Effector memory CD4-positive, alpha-beta T cell (primary cell): ENCODE data around the gene RUSC1.
A peak's percentile ranks its signal among the peaks of the same experiment; 100 is the strongest.

ENCODE experiments used
- DNase-seq, 3 donors: peaks; one replicate each; pipeline ENCODE4 v3.0.0-alpha.2; 2020
- H3K27ac ChIP-seq: 2 replicates; pipeline ENCODE4 v1.7.0; 2013; ENCODE audit warnings: mild to moderate bottlenecking, low read length, moderate library complexity; ENCODE audit not compliant: insufficient read depth, poor library complexity, severe bottlenecking
- H3K27me3 ChIP-seq: replicated peaks from 2 replicates; pipeline ENCODE4 v1.7.0; 2013; ENCODE audit warnings: mild to moderate bottlenecking, low read length; ENCODE audit not compliant: insufficient read depth, control insufficient read depth, poor library complexity, severe bottlenecking
- H3K36me3 ChIP-seq: 2 replicates; pipeline ENCODE4 v1.7.0; 2013; ENCODE audit warnings: mild to moderate bottlenecking, low read length, moderate library complexity; ENCODE audit not compliant: control insufficient read depth, insufficient read depth
- H3K4me1 ChIP-seq: 2 replicates; pipeline ENCODE4 v1.7.0; 2013; ENCODE audit warnings: low read length, mild to moderate bottlenecking; ENCODE audit not compliant: control insufficient read depth, insufficient read depth, poor library complexity, severe bottlenecking
- H3K4me3 ChIP-seq: 2 replicates; pipeline ENCODE4 v1.7.0; 2013; ENCODE audit warnings: low read length, low read depth, mild to moderate bottlenecking; ENCODE audit not compliant: insufficient read depth, poor library complexity, severe bottlenecking
- H3K9me3 ChIP-seq: 2 replicates; pipeline ENCODE4 v1.7.0; 2013; ENCODE audit warnings: mild to moderate bottlenecking, low read length, moderate library complexity; ENCODE audit not compliant: control insufficient read depth

The RUSC1 gene

DNA sequence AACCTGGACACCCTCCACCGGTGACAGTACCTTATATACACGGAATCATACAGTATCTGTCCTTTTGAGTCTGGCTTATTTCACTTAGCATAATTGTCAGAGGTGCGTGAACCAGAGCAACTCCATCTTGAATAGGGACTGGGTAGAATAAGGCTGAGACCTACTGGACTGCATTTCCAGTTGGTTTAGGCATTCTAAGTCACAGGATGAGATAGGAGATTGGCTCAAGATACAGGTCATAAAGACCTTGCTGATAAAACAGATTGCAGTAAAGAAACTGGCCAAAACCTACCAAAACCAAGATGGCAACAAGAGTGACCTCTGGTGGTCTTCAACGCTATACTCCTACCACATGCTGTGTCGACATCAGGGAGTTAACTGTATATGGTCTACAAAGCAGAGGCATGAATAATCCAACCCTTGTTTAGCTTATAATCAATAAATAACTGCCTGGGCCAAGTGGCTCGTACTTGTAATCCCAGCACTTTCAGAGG, 13.4 kb upstream of the RUSC1 start:
- H3K27ac ChIP-seq = no peak overlapping the region

DNA sequence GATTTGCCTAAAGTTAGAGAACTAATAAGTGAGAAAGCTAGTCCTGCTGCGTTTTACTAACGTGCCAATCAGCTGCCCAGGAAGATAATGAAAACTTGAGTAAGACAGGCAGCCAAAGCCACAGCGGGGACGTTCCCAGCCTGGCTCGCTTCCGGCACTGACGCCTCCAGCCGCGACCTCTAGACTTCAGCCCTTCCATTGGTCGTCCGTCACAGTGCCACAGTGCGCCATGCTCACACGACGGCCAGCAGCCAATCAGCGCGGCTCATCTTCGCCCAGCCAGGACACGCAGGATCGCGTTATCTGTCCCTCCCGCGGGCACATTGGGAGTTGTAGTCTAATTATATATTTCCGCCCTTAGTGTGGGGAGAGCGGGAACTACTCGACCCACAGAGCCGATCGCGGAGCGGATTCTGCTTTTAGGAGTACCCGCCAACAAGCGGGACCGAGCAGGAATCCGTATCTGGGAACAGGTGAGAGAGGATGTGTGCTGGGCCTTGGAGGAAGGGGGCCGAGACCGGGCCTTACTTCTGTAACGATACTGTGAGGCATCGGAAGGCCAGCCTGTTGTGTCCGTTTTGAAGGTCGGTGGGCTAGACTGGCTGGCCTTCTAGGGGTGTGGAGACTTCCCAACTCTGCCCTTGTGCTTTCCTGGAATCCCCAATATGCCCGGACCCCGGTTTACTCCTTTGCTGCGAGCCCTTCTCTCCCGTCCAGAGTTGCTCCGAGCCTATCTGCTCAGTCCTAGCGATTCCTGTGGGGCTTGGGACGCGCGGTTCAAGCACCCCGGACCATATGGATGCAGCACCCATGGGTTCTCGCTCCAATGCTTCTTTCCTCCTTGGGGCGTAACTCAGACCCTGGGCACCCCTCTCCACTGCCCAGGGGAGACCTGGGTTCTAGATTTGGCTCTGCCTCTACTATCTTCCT, 11.9 kb upstream of the RUSC1 start, which contains the start of gene FDPS:
Gene FDPS, plus strand, starts transcription at position 374 of the 930 bp plus-strand sequence. CDS start 924 bp downstream, outside the sequence.
- no peaks in the 10 kb centered on the region for H3K36me3 ChIP-seq
- H3K9me3 ChIP-seq = no peaks in the 10 kb centered on the region
- H3K27ac ChIP-seq = peak within 1 kb of the TSS; percentile 90
- peak within 1 kb of the TSS; percentile 55 for H3K4me3 ChIP-seq
- peak; percentile 95 to 98 (median 97) for DNase-seq
- no peaks in the 10 kb centered on the region for H3K27me3 ChIP-seq
- H3K4me1 ChIP-seq = peaks cover 10% of the 10 kb centered on the region

More for the DNA sequence above, 13.4 kb upstream of the RUSC1 start:
- Histone ChIP-seq H3K27me3 (no peaks in the 10 kb centered on the region), H3K36me3 (no peaks in the 10 kb centered on the region), H3K4me1 (peaks cover 10% of the 10 kb centered on the region), H3K4me3 (no peak overlapping the region), H3K9me3 (no peaks in the 10 kb centered on the region)
- no peak for DNase-seq

DNA sequence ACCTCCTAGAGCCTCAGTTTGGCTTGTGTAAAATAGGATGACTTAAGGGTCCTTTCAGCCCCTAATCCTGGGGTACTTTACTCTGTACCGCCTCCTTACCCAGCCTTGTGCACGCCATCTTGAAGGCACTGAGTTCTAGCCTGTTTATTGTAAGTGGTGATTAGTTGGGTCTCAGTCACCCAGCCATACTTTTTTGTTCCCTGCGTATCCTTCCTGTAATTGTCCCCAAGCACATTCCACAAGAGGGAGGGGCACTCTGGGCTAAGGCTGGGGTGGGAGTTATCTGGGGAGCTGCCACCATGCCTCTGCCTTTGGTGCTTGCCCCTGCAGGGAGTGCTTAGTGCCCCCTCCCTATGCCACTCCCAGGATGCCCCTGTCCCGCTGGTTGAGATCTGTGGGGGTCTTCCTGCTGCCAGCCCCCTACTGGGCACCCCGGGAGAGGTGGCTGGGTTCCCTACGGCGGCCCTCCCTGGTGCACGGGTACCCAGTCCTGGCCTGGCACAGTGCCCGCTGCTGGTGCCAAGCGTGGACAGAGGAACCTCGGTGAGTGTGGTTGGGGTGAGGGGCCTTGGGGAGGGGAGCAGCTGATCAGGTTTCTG, 11.2 kb upstream of the RUSC1 start:
- Histone ChIP-seq H3K27ac (peak overlapping the region; percentile 74), H3K4me1 (peaks cover 10% of the 10 kb centered on the region), H3K27me3 (no peaks in the 10 kb centered on the region), H3K36me3 (no peaks in the 10 kb centered on the region), H3K4me3 (peak overlapping the region; percentile 55), H3K9me3 (no peaks in the 10 kb centered on the region)
- DNase-seq = no peak

DNA sequence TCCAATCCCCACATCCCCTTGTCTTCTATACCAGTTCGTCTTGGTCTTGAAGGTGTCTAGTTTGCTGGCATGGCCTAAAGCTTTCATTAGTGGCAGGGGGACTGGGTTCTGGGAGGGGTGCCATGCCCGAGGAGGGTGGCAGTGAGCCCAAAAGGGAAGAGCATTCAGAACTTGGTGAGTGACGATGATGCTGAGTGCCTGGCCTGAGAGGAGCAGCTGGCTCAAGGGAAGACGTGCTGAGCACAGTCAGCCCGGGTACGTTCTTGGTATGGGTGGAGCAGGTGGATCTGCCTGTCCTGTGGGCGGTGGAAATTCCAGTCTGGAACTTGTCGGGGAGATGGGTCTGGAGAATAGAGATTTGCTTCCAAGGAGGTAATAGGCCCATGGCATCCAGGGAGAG, 7.4 kb upstream of the RUSC1 start:
- Histone ChIP-seq H3K4me1 (peaks cover 10% of the 10 kb centered on the region), H3K36me3 (peaks cover 8% of the 10 kb centered on the region), H3K9me3 (no peaks in the 10 kb centered on the region), H3K27me3 (no peaks in the 10 kb centered on the region), H3K27ac (no peak overlapping the region), H3K4me3 (no peak overlapping the region)
- no peak for DNase-seq

DNA sequence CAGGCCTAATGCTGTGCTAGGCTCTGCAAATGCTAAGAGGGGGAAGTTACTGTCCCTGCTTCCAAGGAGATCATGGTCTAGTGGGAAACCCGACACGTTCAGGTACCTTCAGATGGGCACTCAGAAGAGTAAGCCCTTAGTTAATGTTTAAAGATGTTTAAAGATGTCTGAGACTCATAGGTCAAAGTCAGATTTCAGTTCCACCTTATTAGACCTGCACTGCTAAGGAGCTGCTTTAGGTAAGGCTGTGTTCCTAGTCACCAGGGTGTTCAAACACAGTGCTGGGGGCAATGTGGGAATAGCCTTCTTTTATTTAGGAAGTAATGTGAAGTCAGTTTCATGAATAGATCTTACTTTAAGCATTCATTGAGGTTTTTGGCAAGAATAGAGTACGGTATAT, 3.8 kb upstream of the RUSC1 start:
- H3K4me3 ChIP-seq = no peak overlapping the region
- peaks cover 11% of the 10 kb centered on the region for H3K36me3 ChIP-seq
- no peak for DNase-seq
- no peaks in the 10 kb centered on the region for H3K27me3 ChIP-seq
- no peaks in the 10 kb centered on the region for H3K9me3 ChIP-seq
- no peak overlapping the region for H3K27ac ChIP-seq
- peaks cover 10% of the 10 kb centered on the region for H3K4me1 ChIP-seq

DNA sequence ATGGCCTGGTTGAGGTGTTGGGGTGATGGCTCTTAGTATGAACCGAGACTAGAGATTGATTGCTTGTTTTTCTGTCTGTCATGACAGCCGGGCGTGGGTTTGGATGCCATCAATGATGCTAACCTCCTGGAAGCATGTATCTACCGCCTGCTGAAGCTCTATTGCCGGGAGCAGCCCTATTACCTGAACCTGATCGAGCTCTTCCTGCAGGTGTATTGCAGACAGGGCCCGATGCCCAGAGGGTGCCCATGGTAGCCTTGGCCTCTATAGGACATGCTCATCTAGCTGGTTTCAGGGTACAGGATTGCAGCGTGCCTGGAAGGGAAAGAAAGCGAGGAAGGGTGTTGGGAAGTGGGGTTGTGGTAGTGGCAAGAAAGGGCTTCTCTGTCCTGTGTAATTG, 2.6 kb upstream of the RUSC1 start:
- Histone ChIP-seq H3K4me1 (peaks cover 10% of the 10 kb centered on the region), H3K36me3 (peaks cover 11% of the 10 kb centered on the region), H3K4me3 (no peak overlapping the region), H3K27me3 (no peaks in the 10 kb centered on the region), H3K9me3 (no peaks in the 10 kb centered on the region), H3K27ac (no peak overlapping the region)
- DNase-seq = no peak

DNA sequence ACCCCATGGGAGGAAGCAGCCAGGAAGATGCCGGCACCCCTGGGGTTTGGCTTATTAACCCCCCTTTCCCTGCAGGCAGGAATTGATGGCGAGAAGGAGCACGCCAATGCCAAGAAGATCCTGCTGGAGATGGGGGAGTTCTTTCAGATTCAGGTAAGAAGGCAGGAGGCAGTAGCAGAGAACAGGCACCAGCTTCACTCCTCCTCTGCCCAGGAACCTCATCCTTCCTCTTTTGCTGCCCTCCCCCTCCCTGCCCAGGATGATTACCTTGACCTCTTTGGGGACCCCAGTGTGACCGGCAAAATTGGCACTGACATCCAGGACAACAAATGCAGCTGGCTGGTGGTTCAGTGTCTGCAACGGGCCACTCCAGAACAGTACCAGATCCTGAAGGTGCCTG, 1.2 kb upstream of the RUSC1 start:
- Histone ChIP-seq H3K4me1 (peaks cover 10% of the 10 kb centered on the region), H3K4me3 (no peak overlapping the region), H3K9me3 (no peaks in the 10 kb centered on the region), H3K27me3 (no peaks in the 10 kb centered on the region), H3K27ac (no peak overlapping the region), H3K36me3 (peaks cover 11% of the 10 kb centered on the region)
- DNase-seq = no peak

DNA sequence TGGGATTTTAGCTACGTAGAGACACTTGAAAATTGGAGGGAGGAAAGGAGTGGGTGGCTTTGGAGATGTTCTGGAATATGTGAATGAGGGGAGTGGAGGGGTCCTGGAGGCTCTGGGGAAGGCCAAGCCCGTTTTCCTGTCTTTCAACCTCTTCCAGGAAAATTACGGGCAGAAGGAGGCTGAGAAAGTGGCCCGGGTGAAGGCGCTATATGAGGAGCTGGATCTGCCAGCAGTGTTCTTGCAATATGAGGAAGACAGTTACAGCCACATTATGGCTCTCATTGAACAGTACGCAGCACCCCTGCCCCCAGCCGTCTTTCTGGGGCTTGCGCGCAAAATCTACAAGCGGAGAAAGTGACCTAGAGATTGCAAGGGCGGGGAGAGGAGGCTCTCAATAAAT, 442 bp upstream of the RUSC1 start:
- H3K4me3 ChIP-seq = peak overlapping the region; percentile 50
- DNase-seq = no peak

DNA sequence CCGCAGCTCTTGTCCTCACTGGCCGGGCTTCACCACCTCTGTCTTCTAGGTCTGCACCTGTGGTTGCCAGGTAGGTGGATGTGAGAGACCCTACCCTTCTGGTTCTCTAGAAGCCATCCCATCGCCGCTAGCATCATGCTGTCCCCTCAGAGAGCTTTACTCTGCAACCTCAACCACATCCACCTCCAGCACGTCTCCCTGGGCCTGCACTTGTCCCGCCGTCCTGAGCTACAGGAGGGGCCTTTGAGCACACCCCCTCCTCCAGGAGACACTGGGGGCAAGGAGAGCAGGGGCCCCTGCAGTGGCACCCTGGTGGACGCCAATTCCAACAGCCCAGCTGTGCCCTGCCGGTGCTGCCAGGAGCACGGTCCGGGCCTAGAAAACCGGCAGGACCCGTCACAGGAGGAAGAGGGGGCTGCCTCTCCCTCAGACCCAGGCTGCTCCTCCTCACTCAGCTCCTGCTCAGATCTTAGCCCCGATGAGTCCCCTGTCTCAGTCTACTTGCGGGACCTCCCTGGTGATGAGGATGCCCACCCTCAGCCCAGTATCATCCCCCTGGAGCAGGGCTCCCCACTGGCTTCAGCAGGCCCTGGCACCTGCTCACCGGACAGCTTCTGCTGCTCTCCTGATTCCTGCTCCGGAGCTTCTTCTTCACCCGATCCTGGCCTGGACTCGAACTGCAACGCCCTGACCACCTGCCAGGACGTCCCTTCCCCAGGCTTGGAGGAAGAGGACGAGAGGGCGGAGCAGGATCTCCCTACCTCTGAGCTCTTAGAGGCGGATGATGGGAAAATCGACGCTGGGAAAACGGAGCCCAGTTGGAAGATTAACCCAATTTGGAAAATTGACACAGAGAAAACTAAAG, 1.2 kb downstream of the RUSC1 start:
- peaks cover 7% of the 10 kb centered on the region for H3K36me3 ChIP-seq
- no peak for DNase-seq

More for the DNA sequence above, 442 bp upstream of the RUSC1 start:
- Histone ChIP-seq H3K27ac (no peak overlapping the region), H3K27me3 (no peaks in the 10 kb centered on the region), H3K36me3 (peaks cover 7% of the 10 kb centered on the region), H3K4me1 (peaks cover 14% of the 10 kb centered on the region), H3K9me3 (no peaks in the 10 kb centered on the region)

More for the DNA sequence above, 1.2 kb downstream of the RUSC1 start:
- Histone ChIP-seq H3K27me3 (no peaks in the 10 kb centered on the region), H3K27ac (no peak overlapping the region), H3K9me3 (no peaks in the 10 kb centered on the region), H3K4me3 (no peak overlapping the region), H3K4me1 (peaks cover 15% of the 10 kb centered on the region)
